Measurements from ENCODE around the gene CABLES2.

The CABLES2 gene

DNA sequence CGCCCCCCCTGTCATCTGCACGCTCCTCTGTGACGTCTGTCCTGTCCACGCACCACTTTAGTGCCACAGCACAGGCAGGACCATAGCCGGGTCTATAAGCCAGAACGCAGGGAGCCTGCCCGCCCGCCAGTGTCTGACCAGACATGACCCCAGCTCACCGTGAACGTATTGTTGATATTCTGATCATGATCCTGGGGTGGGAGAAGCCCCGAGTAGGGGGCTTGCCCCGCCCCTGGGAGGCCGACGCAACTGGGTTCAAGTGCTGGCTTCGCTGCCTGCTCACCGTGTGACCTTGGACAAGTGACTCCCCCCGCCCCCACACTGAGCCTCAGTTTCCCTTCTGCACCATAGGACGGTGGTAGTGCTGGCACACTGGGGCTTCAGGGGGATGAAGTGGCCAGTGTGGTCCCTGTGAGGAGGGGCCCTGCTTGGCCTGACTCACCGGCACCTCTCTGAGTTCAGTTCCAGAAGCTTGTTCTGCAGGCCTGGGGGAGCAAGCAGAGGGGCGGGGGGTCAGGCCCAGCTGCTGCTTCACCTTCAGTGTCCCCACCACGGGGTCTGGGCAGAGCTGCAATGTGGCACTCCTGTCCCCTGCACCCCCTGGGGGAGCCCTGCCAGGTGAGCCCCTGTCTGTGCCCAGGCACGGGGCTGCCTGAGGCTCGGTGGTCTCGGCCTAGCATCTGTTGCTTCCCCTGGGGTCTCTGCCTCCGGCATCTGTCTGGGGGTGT lies 11.1 kb upstream of the CABLES2 start:
- no peak for DNase-seq

DNA sequence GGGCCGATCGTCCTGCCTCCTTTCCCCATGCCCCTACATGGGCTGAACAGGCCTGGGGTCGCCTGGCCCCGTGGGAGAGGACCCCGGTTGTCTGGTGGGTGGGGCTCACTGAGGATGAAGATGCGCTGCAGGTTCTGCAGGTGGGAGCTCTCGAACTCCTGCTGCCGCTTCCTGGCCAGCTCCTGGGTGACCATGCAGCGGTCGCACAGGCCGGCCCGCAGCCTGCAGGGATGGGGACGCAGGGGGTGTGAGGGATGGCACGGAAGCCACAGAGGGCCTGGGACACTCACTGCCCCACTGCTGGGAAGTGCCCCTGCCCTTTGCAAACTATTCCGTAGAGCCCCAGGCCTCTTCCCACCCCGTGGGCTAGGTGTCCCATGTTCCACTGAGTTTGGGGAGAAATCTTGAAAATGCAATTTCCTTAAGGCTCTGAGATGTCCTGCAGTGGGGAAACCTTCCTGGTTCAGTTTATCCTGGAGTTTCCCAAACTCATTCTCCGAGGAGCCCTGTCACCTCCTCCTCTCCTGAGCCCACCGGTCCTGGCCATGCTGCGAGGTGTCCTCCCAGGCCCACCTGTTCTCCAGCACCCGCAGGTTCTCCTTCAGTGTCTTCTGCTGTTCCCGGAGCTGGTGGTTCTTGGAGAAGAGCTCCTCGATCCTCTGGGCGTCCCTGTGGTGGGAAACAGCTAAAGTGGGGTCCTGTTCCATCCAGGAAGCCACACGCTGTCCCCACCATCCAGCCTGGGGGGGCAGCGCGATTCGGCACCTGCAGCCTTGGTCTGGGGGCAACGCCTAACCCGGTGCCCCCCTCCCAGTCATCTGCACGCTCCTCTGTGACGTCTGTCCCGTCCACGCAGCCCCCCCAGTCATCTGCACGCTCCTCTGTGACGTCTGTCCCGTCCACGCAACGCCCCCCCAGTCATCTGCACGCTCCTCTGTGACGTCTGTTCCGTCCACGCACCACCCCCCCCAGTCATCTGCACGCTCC lies 9.9 kb upstream of the CABLES2 start:
- no peak for DNase-seq

DNA sequence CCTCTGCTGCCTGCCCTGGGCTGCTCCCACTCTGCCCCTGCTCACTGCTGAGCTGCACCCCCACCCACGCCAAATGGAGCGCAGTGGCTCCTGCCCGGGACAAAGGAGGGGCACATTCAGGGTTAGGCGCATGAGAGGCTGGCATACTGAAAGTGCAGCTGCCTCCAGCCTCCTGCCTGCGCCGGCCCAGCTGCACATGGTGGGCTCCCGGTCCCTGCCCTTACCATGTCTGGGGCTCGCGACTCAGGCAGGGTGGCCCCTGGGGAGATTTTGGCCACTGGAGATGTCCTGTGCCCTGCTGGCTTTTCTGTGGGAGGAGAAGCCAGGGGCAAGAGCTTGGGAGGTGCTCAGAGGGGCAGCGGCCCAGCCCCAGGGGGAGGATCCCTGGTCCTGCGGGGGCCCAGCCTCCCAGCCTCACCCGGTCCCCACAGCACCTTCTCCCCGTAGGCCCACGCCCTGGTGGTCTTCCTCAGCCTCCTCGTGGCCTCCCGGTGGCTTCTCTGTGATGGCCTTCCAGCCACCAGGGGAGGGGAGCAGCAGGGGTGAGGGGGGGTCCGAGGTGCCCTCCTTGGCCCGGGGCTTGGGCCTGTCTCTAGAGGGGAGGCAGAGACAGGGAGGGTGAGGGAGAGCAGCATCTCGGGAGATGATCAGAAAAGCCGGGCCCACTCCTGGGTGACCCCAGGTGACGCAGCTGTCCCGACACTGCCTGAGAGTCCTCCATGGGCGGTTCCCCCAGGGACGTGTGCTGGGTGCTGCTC lies 8.4 kb upstream of the CABLES2 start:
- no peak for DNase-seq

DNA sequence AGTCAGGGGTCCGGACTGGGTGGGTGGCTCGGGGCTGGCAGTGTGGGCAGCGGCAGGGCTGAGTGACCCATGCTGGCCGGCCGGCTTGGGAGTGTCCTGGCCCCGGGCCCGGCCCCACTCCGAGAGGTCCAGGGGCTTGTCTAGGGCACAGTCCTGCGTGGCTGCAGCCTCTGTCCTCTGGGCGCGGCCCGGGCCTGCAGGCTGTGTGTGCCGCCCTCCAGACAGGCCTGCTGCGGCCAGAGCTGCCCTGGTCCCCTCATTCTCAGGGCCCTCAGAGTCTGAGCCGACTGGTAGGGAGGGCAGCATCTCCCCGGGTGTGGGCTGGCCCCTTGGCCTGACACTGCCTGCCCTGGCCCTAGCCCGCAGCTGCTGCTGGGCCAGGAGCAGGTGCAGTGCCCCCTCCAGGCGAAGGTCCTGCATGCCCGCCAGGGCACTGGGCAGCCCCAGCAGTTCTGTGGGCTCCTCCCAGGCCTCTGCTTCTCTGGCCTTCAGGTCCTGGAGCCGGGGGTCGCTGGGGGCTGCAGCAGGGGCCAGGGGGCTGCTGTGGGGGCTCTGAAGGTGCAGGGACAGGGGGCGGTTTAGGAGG lies 6.9 kb upstream of the CABLES2 start:
- no peak for DNase-seq

- DNase-seq, result no peak
These were observed 6.0 kb upstream of the CABLES2 start for GRCh38 chr20:62413025-62413570.

- no peak for DNase-seq
These were observed 5.3 kb upstream of the CABLES2 start for GRCh38 chr20:62412194-62413024.

DNA sequence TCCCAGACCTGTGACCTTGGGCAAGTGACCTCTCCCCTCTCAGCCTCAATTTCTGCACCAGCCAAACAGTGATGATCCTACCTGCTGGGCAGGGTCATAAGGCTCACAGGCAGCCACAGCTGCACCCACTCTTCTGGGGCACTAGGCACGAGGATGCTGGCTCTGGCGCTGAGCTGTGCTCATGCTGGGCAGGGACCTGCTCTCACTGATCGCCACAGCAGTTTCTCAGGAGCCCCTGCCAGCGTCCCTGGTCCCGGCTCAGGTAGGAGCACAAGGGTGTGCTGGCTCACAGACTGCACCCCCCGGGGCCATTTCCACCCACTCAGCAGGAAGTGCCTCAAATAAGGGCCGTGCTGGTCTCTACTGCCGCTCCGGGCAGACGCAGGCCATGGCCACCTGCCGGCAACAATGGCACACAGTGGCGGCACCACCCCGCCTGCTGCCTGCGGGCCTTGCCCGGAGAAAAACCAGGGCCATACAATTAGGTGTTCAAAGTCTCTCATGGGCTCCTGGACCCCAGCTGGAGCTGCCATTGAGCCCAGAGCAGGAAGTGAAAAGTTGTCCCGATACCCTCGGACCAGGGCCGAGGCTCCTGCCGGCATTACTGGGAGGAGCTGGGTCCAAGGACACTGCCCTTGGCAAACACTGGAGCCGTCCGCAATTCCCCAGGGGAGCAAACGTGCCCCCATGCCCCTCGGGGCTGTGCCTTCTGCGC lies 4.6 kb upstream of the CABLES2 start:
- no peak for DNase-seq

- no peak for DNase-seq
These were observed 3.8 kb upstream of the CABLES2 start for GRCh38 chr20:62410746-62411478.

DNA sequence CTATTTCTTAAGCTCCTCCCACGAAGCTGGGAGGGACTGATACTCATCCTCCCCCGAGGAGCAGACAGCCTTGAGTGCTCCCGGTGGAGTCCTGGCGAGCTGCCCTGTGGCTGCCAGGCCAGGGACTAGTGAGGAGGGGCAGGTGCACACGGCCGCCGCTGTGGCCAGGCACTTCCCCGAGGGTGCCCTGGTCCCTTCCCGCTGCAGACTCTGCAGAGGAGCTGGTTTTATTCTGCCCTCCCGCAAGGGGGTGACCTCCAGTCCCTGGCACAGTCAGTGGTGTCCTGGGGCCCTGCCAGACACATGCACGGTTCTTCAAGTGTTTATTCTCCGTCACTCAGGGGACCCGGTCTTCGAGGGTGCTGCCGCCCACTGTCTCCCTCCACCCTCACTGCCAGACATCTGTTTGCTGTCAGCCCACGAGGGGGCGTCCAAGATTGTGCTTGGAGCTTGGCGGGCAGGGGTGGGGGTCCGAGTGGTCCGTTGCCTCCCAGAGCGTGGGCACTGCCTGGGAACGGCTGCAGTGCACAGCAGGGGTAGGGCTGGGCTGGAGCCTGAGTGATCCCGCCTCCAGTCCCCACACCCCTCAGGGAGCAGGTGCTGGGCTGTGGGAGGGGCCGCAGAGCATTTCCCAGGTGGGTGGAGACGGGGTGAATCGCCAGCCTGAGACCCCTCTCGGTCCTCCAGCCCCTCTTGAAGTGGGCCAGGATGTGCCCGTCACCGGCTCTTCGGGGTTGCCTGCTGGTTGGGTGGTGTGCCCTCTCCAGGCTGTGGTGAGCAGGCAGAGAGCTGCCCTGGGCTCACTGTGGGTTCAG lies 3.1 kb upstream of the CABLES2 start:
- DNase-seq, result no peak

DNA sequence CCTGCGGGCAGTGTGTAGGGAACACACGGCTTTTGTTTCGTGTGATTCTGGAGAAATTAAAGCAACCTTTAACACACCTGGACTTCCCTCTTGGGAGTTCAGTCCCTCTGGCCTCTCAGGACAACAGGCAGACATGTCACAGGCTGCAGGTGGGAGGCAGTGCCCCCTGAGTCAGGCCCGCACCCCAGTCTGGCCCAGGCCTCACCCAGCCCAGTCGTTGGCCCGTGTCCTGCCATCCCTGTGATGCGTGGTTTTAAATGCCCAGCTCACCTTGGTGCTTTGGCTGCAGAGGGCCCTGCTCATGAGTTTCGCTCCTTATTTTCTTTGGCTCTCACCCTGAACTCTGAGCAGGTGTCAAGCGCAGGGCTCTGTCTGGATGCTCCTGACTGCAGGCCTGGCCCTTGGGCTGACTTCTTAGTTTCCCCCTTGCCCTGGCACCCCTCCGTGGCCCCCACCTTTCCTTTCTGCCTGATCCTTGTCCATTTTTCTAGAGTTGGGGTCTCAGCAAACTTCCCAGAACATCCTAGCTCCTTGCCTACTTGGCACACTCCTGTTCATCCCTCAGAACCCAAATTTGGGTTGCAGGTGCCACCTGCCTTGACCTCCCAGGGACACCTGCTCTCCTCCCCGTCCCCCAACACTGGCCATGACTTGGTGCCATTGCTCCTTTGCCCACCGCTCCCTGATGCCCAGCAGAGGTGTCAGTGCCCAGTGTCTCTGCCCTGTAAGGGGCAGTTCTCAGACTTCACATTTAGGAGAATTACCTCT lies 2.2 kb upstream of the CABLES2 start:
- DNase-seq, result no peak

DNA sequence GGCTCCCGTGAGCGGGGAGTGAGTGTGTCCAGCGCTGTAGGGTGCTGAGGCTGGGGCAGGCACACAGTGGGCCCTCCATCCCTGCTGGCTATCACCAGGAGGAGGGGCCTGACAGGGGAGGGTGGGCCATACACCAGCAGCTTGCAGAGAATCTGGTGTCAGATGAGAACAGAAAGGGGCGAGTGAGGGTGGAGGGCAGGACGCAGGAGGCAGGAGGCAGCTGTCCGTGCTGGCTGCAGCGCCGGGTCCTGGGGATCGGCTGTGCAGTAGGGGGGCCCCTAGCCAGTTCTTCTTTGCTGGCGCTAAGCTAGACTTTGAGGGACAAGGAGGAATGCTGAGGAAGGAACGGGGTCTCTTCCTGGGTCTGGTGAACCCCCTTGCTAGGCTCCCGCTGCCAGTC lies 1.6 kb upstream of the CABLES2 start:
- DNase-seq, result no peak

DNA sequence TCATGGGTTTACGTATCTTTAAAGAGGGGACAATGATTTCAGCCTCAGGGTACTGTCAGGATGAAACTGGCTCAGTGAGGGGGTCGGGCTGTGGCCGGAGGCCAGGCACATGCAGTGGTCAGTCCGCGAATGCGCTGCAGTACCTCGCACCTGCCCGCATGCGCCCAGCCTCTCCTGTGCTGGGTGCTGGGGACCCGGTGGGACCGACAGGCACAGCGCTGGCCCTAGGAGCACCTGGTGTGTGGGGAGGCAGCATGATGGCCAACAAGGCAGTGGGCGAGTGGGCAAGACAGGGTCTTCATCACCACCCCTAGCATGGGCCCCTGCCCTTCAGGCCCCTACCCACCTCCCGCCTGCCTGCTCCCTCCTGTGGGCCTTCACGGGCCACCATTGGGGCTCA lies 970 bp upstream of the CABLES2 start:
- no peak for DNase-seq

DNA sequence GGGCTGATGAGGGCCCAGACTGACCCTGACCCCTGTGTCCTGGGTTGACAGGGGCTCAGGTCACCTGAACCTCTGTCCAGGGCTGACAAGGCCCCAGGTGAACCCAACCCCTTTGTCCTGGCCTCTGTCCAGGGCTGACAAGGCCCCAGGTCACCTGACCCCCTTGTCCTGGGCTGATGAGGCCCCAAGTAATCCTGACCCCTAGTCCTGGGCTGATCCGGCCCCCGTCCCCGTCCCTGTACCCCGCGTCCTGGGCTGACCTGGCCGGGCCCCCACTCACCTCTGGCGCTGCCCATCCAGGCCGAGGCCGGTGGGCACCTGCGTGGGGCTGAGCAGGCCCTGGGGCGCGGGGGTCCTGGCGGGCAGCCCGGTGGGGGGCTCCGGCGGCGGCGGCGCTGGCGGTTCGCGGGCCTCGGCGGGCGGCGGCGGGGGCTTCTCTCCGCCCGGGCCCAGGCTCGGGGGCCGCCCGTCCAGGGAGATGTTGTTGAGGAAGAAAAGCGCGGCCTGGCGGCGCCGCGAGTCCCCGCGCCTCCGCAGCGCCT lies 379 bp downstream of the CABLES2 start:
- DNase-seq, result no peak

GRCh38 chr20:62405981-62406513 lies 1.0 kb downstream of the CABLES2 start:
- no peak for DNase-seq

DNA sequence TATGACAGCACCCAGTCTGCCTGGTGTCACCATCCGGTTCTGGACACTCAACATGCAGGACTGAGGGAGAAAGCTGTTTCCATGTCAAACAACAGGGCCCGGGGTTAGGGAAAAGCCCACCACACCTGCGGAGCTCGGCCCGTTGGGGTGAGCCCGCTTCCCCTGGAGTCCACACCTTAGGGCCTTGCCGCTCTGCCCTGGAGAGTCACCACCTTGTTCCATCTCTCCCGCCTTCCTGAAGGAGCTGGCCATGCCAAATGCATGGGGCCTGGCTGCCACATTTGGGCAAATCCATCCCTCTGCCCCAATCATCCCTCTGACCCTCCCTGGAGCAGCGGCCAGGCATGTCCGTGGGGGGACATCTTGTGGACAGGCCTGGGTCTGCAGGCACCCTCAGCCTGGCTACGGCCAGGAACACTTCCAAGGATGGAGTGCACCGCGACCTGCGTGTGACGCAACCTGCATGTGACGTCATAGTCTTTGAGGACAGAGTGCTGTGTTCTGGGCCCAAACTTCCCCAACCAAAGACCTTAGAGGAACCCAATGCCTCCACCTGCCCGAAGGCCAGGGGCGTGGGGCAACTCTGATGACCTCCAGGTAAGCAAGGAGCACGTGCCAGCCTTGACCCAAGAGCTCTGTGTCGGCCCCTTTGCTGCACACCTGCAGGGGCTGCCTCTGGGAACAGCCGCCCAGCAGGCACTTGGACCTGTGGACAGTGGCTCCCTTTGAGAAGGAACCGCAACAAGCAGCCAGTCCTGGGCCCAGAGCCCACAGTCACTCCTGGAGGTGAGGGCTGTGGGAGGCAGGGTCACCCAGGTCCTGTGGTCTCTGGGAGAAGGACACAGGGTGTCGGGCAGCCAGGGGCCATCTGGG lies 1.7 kb downstream of the CABLES2 start:
- DNase-seq, result no peak

DNA sequence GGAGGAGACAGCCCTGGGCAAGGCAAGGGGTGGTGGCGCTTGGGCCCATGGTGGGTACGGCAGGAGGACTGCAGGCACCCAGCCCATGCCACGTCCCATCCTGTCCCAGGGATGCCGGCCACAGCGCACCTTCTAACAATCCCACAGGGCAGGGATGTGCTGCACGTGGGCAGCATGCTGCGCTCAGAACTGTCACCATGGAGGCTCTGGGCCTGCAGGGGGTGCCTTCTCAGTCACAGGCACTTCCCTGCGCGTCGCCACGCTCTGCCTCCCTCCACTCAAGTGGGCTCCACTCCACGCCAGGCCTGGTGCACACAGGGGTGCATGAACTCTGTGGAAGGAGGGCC lies 2.4 kb downstream of the CABLES2 start:
- DNase-seq, result no peak

DNA sequence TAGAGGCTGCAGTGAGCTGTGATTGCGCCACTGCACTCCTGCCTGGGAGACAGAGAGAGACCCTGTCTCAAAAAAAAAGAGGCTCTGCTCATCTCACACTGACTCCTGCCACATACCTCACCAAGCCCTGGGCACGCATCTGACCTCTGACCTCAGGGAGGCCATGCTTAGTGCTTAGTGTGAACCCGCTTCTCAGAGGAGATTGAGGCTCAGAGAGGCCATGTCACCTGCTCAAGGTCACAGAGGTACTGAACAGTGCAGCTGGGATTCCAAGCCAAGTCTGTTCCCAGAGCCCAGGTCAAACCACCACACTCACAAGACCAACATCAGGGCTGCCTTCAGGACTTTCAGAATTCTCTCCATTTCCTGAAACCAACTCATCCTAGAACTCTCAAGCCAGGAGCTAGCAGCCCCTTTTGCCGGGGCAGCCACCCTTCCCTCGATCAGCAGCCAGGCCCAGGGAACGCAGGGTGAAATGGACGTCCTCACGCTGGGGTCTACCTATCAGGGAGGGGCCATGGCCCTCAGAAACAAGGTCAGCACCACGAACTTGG lies 2.9 kb downstream of the CABLES2 start:
- no peak for DNase-seq

Measured in activated CD4-positive, alpha-beta T cell treated with anti-CD3 and anti-CD28 coated beads, Interleukin-2, amount 50 U/mL, for 16 hours (primary cell).